Fibroblast of gingiva (primary cell): Measurements from ENCODE around the gene MRTFA.
"Not testable (repeated sequence)": the region's sequence is repeated elsewhere in the genome, so short reads cannot be mapped to it uniquely, and the experiment has no call there.

ENCODE experiments used
- DNase-seq: peaks from one replicate; pipeline ENCODE4 v3.0.0-alpha.2; 2011; ENCODE audit warnings: low read depth

The MRTFA gene

DNA sequence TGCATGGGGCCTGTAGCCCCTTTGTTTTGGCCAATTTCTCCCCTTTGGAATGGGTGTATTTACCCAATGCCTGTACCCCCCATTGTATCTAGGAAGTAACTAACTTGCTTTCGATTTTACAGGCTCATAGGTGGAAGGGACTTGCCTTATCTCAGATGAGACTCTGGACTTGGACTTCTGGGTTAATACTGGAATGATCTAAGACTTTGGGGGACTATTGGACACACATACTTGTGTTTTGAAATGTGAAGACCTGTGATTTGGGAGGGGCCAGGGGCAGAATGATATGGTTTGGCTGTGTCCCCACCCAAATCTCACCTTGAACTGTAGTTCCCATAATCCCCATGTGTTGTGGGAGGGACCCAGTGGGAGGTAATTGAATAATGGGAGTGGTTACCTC, 82.5 kb downstream of the MRTFA start:
- not testable (repeated sequence) for DNase-seq

DNA sequence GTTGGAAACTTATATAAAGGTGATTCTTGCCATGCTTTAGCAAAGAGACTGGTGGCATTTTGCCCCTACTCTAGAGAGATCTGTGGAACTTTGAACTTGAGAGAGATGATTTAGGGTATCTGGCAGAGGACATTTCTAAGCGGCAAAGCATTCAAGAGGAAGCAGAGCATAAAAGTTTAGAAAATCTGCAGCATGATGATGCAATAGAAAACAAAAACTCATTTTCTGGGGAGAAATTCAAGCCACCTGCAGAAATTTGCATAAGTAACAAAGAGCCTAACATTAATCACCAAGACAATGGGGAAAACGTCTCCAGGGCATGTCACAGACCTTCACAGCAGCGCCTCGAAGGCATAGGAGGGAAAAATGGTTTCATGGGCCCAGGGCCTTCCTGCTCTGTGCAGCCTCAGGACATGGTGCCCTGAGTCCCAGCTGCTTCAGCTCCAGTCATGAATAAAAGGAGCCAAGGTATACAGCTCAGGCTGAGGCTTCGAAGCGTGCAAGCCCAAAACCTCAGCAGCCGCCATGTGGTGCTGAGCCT, 83.4 kb downstream of the MRTFA start:
- no peak for DNase-seq

DNA sequence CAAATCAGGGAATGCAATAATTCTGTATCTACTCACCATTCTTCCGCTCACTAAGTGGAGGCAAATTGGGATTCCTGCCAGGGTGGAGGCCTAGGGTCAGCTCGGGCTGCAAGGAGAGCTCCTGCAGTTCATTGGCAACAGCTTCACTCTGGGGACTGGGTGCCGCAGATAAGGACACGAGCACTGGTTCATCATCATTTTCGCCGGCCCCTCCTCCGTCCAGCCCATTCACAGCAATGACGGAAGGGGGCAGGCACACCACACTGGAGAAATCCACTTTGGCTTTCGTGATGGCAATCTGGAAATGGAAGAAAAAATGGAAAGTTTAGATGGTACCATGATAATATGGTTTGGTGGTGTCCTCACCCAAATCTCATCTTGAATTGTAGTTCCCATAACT, 84.4 kb downstream of the MRTFA start:
- DNase-seq: no peak

DNA sequence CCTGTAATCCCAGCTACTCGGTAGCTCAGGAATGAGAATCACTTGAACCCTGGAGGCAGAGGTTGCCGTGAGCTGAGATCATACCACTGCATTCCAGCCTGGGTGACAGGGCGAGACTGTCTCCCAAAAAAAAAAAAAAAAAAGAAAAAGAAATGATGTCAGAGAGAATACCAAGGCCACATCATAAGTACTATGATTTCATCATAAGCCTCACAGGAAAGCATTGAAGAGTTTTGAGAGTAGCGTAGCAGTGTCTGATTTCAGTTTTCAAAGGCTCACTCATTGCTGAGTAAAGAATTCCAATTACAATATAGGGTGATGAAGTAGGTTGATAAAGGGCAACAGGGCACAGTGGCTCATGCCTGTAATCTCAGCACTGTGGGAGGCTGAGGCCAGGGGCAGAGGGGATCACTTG, 88.8 kb downstream of the MRTFA start:
- DNase-seq: peak; percentile 16

DNA sequence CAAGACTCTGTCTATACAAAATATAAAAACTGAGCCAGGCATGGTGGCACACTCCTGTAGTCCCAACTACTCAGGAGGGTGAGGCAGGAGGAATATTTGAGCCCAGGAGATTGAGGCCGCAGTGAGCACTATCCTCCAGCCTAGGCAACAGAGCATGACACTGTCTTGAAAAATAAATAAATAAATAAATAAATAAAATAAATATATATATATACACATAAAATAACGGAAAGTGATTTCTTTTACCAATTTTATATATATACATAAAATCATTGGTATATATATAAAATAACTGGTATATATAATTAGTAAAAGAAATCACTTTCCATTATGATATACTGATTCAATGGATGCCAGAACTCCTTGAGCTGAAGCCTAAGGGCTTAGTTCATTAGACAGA, 91.8 kb downstream of the MRTFA start:
- DNase-seq: no peak

DNA sequence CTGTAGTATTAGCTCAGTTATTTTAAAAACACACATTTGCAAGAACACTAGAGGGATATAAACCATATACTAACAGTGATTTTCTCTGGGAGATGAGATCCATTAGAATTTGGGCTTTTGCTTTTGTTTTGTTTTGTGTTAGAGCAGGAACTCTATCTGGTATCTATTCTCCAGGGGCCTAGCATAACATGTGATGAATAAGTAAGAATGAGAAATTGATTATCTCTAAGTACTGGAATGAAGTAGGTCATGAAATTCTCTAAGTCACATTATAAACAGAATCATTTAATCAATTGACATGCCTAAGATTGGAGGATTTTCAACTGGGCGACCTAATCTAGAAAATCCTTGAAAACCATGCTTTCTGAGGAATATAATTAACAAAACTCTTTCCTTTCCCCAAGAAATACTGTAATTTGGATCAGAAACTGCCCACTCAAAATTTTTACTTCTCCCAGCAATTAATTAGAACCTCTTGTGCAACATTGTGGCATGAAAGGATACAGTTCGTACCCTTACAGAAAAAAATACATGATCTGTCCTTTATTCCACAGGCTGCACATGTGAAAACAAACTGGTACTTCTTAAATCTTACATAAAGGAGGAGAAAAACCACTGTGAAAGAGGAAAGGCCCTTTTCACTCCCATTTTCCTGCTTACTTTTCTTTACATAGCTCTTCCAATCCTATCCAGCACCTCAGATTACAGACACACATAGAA, 93.5 kb downstream of the MRTFA start:
- peak; percentile 22 for DNase-seq

DNA sequence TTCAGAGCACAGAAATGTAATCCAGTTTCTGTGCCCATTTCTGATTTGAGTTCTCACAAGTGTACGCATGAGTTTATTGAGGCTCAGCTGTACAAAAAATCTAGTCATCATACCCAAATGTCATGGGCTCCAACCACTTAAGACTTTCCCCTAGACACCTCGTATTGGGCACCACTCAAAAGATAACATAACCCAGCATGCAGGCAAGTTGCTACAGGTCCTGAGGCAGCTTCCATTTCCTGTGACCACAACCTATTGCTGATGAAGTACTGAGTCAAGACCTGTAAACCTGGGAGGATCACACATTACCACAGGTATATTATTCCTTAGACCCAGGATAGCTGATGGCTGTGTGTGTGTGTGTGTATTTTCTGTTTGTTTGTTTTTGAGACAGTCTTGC, 95.2 kb downstream of the MRTFA start:
- DNase-seq: no peak

DNA sequence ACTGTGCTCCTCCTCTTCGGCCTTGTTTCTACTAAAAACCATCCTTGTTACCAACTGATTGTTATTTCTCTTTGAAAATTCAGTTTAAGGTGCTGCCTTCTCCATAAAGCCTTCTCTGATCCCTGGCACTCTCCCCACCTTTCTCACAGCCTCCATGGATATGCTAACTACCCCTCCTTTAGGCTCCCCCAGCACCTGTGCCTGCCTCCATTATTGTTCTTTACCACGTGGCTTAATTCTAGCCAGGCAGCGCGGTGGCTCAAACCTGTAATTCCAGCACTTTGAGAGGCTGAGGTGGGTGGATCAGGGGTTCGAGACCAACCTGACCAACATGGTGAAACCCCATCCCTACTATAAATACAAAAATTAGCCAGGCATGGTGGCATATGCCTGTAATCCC, 96.3 kb downstream of the MRTFA start:
- no peak for DNase-seq

DNA sequence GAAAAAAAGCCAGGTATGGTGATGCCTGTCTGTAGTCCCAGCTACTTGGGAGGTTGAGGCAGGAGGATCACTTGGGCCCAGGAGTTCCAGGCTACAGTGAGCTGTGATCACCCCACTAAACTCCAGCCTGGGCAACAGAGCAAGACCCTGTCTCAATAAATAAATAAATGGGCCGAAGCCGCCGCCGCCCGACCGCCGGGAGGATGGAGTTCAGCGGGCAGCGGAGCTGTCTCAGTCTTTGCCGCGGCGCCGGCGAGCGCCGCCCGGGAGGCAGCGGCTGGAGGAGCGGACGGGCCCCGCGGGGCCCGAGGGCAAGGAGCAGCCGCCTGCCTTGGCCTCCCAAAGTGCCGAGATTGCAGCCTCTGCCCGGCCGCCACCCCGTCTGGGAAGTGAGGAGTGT, 100.4 kb downstream of the MRTFA start:
- DNase-seq: not testable (repeated sequence)

DNA sequence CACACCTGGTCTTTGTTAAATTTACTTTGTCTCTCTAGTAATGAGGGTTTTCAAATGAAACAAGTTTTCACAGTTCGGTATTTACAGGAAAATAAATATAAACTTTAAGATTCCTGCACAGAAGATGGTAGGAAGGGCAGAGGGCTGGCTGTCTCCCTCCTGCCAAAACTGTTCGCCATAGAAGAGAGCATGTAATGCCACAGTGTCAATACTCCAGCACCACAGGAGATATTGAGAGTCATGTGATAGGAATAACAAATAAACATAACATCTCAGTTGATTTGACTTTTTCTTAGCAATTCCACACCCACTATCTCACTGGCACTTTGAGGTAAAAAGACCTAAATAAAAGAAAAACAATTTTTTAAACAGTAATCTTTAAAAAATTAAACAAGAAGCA, 100.9 kb downstream of the MRTFA start:
- no peak for DNase-seq

DNA sequence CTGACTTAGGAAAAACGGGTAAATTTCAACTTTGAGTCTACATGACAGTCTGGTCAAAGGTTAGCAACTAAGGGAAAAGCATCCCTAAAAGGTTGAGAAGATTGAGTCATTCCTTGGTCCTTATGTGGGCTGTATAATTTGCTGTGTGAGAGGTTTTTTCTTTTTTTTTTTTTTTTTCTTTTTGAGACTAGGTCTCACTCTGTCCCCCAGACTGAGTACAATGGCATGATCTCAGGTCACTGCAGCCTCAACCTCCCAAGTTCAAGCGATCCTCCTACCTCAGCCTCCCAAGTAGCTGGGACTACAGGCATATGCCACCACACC, 101.4 kb downstream of the MRTFA start:
- DNase-seq: no peak

DNA sequence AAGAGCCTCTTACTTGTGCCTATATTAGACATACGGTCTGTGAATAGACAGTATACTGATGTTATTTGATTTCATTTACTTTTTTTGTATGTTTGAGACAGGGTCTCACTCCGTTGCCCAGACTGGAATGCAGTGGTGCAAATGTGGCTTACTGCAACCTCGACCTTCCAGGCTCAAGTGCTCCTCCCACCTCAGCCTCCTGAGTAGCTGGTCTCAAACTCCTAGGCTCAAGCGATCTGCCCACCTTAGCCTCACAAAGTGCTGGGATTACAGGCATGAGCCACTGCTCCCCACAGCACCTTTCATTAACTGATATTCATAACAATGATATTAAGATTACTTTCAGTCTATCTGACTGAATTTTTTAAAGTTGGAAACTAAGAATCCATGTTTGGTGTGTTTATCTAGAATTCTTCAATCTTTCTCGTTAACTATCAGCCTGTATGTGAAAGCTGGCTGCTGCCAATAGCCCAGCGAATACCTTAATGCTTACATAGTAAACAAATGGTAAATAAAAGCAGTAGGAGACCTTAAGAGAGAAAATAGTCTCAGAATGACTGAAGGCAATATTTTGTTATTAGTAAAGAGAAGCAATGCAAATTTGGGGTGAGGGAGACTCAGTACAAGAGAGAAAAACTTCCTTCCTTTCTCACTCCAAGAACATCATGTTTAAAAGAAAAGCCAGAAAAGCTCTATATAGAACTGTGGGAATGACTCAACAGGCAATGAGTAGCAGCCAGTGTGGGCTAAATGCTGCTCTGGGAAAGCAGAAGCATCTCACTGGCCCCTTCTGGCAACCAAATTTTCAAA, 101.9 kb downstream of the MRTFA start:
- DNase-seq: peak; percentile 29

DNA sequence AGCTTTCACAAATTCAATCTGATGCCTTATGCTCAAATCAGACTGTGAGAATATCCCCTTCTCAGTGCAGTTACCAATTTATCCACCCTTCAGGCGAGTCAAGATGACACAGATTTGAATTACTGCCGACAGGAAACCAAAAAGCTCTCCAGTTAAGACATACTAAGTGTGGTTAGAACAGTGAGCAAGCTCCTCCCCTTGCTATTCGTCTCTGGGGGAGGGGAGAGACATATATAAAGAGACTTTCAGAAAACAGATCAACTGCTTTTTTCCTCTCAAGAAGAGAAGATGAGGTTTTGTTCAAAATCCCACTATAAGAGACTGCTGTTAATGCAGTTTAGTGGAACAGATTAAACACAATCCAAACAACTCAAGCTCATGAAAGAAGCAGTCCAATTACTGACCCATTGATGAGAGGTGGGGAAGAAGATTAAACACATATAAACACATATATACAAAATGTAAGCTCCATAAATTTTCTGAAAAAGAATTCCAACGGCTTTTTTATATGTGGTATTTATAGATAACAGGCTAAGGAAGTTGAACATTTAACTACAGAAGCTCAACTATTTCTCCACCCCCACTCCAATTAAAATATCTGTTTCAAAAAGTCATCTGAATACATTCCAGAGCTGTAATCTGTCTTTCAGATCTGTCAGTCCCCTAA, 102.7 kb downstream of the MRTFA start:
- DNase-seq: peak; percentile 14

DNA sequence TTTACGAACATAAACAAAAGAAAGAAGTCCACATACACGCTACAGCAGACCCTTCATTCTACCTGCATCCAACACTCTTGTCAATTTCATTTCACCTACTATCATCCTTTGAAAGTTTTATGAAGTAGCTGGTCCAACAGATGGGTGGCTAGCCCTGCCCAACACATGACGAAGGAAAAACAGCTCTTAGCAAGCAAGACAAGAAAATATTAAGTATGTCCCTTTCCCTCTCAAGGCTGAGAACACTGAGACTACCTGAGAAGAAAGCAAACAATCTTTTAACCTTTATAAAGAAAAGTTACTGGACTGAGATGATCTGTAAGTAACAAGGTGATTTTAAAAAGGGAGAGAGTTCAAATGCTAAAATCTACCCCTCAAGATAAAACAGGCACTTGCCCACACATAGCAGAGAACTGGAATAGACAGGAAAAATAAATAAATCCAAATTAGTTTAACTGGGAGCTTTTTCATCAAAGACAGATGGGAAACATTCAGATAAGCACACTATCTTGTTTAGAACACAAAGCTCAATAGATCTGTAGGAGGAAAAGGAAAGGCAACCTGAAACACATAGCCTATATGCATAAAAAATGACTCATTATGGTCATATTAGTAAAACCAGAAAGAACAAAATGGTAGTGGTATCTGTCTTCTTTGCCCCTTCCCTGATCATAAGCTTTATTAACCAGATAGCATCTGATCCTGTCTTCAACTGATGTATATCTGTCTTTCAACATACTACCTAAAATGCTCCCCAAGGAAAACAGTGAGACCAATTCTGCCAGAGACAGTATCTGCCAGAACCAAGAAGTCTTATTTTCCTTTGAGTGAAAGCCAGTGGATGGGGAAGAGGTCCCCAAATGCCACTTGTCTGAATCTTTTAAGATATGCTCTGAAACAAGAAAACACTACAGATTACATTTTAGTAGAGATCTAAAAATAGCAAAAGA, 104.3 kb downstream of the MRTFA start:
- no peak for DNase-seq

DNA sequence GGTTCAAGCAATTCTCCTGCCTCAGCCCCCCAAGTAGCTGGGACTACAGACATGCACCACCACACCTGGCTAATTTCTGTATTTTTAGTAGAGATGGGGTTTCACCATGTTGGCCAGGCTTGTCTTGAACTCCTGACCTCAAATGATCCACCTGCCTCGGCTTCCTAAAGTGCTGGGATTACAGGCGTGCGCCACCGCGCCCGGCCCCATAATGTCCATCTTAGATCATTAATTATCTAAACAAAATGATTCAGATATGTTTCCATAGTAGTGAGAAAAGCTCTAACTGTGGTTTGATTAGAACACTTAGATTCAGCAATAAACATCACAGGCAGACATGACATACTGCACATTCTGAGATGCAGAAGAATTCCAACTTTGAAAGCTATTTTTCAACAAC, 106.1 kb downstream of the MRTFA start:
- DNase-seq: not testable (repeated sequence)

DNA sequence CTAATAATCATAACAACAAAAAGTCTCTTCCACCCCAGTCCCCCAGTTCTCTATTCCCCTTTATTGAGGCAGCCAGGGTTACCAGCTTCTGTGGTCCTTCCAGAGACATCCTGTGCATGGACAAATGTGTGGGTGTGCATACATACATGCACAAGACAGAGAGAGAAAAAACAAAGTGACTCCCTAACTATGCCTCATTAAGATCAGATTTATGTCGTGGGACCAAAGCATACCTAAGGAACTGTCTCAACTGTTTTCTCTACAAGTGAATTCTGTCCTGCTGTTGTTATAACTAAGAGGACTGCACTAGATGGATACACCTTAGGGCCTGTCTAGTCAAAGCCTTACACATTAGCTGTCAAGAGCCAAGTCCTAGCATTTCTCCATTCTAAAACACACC, 106.7 kb downstream of the MRTFA start:
- no peak for DNase-seq

DNA sequence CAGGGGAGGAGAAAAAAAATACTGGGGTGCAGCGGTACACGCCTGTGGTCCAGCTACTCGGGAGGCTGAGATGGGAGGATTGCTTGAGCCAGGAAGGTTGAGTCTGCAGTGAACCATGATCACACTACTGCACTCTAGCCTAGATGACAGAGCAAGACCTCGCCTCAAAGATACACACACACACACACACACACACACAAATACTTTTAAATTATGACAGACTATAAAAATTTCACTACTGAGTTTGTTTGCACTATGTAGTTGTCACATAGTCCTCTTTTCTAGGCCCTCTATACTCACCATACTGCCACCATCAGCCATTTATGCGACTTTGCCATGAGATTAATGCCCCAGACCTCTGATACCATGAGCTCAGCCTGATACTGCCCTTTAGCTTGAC, 109.6 kb downstream of the MRTFA start:
- DNase-seq: no peak

DNA sequence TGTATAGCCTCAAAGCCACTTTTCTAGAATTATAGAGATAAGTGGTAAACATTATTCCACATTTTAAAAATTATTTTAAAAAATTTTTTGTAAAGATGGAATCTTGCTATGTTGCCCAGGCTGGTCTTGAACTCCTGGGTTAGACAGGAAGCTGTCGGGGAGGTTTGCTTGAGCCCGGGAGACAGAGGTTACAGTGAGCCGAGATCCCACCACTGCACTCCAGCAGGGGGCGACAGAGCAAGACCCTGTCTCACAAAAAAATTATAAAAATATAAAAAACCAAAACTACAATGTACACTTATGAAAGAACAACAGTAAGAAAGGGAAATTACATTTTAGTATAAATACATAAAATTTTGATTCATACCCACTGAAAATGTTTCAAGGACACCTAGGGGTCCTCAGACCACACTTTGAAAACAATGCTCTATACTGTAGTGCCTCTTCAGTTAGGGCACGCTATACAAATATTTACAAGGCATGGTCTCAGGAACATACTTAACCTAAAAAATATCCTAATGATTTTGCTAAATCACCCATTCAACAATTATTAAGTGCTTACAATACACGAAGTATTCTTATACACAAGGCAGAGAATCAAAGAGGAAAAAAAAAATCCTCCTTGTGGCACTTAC, 111.2 kb downstream of the MRTFA start:
- peak; percentile 38 for DNase-seq

DNA sequence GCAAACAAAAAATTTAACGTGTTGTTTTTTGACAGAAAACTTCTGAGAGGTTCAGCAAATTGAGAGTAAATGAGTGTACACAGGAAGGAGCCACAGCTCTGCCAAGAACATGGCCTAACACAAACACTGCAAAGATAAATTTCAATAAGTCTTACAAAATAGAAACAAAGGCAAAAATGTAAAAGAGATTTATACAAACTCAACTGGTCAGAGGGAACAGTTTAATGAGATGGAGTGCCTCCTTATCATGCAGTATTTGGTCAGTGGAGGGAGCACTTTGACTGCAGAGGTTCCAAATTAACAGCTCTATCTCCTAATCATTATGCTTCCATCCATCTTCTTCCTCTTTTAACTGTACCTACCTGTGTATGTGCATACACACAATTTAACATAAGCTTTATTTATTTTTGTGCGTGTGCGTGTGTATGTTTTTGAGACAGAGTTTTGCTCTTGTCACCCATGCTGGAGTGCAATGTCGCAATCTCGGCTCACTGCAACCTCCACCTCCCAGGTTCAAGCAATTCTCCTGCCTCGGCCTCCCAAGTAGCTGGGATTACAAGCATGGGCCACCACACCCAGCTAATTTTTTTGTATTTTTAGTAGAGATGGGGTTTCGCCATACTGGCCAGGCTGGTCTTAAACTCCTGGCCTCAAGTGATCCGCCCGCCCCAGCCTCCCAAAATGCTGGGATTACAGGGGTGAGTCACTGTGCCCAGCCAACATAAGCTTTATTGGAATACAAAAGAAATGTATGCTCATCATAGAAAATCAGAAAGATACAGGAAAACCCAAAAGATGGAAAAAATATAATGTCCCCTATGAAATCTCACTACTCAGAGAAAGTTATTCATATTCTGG, 111.9 kb downstream of the MRTFA start:
- peak; percentile 35 for DNase-seq

DNA sequence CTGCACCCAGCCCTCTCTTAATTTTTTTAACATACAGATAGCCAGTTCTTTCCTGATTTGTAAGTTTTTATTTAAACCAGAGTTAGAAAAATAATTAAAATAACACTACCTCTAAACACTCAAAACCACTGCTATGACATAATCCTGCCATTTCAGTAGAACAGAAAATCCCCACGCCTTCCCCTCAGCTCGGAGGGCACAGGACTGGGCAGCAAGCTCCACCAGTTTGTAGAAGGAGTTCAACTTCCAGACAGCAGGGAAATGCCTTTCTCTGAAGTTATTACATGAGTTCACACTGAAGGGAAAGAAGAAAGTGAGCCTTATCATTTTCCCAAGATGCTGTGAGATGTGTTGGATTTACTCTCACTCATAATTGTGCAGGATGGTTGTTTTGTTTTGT, 114.4 kb downstream of the MRTFA start:
- DNase-seq: no peak
